IPS-18c (cell line): ENCODE data around the gene CCDC34.

Experiments used
- H3K4me3 ChIP-seq: 2 replicates; pipeline ENCODE4 v1.7.0; 2013; ENCODE audit warnings: low read depth, mild to moderate bottlenecking, low read length, moderate library complexity; ENCODE audit not compliant: insufficient read depth
- H3K9me3 ChIP-seq: one replicate; pipeline ENCODE4 v1.6.1; 2013; ENCODE audit warnings: mild to moderate bottlenecking, low read length, moderate library complexity; ENCODE audit not compliant: control insufficient read depth, insufficient read depth

Gene CCDC34

GRCh38 chr11:27375370-27375769, 12.4 kb upstream of the CCDC34 start:
- H3K4me3 ChIP-seq: no peak overlapping the region
- no peaks in the 10 kb centered on the region for H3K9me3 ChIP-seq

DNA sequence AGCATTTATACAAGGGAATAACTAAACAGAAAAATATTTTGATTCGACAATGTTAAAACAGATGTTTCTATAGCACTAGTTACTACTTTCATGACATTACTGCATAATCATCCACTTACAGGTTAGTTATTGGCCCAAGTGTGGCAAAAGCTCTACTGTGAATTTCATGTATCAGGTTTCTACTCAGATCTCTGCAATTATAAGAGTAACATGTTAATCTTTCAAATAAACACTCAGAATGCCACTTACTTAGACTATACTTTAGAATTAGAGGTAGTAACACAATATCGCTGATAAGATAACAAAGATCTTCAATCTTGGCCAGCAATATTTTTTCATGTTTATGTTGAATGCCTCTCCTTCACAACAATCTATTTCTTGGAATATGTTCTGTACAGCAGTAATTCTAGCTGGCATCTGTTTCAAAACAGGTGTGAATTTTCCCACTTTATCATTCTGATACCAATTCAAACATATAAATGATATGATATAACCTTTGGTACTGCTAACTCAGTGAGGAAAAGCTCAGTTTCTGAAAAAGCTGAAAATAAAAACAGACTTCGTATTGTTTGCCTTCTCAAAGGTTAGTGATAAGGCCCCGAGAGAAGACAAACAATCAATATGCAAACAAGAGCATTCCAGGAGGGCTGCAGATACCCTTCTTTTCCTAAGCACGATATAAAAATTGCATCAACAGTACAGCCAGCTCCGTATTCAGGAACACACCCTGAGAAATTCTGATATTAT, 11.0 kb upstream of the CCDC34 start:
- no peaks in the 10 kb centered on the region for H3K9me3 ChIP-seq
- no peak overlapping the region for H3K4me3 ChIP-seq

GRCh38 chr11:27373392-27373791, 10.4 kb upstream of the CCDC34 start:
- H3K4me3 ChIP-seq: no peak overlapping the region
- H3K9me3 ChIP-seq: no peaks in the 10 kb centered on the region

GRCh38 chr11:27372164-27372563, 9.1 kb upstream of the CCDC34 start:
- Histone ChIP-seq H3K9me3 (no peaks in the 10 kb centered on the region), H3K4me3 (no peak overlapping the region)

GRCh38 chr11:27371489-27371888, 8.5 kb upstream of the CCDC34 start:
- no peak overlapping the region for H3K4me3 ChIP-seq
- no peaks in the 10 kb centered on the region for H3K9me3 ChIP-seq

GRCh38 chr11:27370374-27370773, 7.4 kb upstream of the CCDC34 start:
- Histone ChIP-seq H3K4me3 (no peak overlapping the region), H3K9me3 (no peaks in the 10 kb centered on the region)

DNA sequence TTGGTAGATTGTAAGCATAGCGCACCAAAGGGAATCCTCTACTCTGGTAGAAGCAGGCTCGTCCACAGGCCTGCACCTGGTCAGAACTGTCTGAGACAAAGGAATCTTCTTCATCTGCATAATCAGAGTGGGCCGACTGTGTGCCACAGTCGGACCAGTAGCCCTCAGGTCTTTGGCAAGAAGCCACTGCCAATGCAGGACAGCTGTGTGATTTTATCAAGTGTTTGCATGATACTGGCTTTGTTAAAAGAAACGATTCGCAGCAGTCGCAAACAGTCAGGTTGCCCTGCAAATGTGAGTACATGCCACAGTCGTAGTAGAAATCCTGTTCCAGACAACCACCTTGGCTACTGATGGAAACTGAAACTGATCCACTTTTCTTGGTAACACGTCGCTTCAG, 4.9 kb upstream of the CCDC34 start:
- Histone ChIP-seq H3K4me3 (no peak overlapping the region), H3K9me3 (no peaks in the 10 kb centered on the region)

- Histone ChIP-seq H3K4me3 (peak overlapping the region; percentile 88), H3K9me3 (no peaks in the 10 kb centered on the region)
These were observed 632 bp upstream of the CCDC34 start for GRCh38 chr11:27363576-27364117.

- Histone ChIP-seq H3K9me3 (no peaks in the 10 kb centered on the region), H3K4me3 (peak overlapping the region; percentile 88)
These were observed 1.2 kb downstream of the CCDC34 start for GRCh38 chr11:27361649-27362431.

GRCh38 chr11:27358296-27358695, 4.7 kb downstream of the CCDC34 start:
- H3K4me3 ChIP-seq: no peak overlapping the region
- no peaks in the 10 kb centered on the region for H3K9me3 ChIP-seq

DNA sequence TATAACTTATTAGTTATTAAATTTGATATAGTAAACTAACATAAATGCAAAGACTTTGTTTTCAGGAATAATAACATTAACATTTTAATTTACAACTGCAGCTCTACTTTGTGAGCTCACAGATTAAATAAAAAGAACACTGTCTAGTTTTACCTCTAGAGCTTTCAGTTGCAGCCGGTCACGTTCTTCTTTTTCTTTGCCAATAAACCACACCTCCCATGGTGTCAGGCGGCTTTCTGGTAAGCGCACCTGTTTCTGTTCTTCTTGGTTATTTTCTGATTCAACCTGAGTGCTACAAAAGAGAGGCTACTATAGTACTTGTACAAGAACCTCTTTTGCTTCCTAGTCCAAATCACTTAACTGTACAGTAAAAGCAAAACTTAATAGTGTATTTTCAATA, 5.8 kb downstream of the CCDC34 start:
- no peak overlapping the region for H3K4me3 ChIP-seq

GRCh38 chr11:27356624-27357222, 6.3 kb downstream of the CCDC34 start:
- no peak overlapping the region for H3K4me3 ChIP-seq
- no peaks in the 10 kb centered on the region for H3K9me3 ChIP-seq

More for the DNA sequence above, 5.8 kb downstream of the CCDC34 start:
- H3K9me3 ChIP-seq: no peaks in the 10 kb centered on the region

GRCh38 chr11:27355575-27356104, 7.4 kb downstream of the CCDC34 start:
- H3K9me3 ChIP-seq: no peaks in the 10 kb centered on the region
- H3K4me3 ChIP-seq: no peak overlapping the region

DNA sequence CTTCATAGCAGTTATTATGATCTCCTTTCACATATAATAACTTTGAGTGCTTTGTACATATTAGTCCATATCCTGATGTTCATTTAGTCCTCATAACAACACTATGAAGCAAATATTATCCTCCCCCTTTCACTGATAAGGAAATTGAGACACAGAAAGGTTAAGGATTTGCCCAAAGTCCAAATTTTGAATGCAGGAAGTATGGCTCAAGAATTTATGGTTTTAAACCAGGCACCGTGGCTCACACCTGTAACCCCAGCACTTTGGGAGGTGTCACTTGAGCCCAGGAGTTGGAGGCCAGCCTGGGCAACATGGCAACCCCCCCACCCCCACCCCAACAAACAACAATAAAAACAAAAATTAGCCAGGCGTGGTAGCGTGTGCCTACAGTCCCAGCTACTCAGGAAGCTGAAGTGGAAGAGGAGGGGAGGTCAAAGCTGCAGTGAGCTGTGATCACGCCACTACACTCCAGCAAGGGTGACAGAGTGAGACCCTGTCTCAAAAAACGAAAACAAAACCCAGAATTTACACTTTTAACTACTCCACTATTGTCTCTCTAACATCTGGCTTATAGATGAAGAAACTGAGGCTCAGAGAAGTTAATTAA, 8.6 kb downstream of the CCDC34 start:
- no peaks in the 10 kb centered on the region for H3K9me3 ChIP-seq
- no peak overlapping the region for H3K4me3 ChIP-seq

GRCh38 chr11:27353593-27354358, 9.2 kb downstream of the CCDC34 start:
- Histone ChIP-seq H3K4me3 (no peak overlapping the region), H3K9me3 (no peaks in the 10 kb centered on the region)

- no peaks in the 10 kb centered on the region for H3K9me3 ChIP-seq
These were observed 10.2 kb downstream of the CCDC34 start for GRCh38 chr11:27352781-27353180.

DNA sequence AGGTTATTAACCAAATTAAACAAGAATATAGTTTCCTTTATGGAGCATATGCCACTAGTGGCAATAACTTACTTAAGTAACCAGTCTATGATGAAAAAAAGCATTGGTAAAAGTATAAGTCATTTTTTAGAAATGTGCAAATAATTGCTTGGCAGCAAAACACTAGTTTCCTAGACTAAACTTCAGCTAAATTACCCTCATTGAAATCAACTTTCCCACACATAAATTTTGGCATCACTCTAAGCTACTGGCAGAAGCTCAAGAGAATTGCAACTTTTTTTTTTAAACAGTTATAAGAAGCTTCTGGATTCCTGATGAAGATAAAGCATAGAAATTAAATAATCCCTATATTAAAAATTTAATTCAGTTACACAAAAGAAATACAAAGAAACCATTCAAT, 12.5 kb downstream of the CCDC34 start:
- no peak overlapping the region for H3K4me3 ChIP-seq
- no peaks in the 10 kb centered on the region for H3K9me3 ChIP-seq

More at GRCh38 chr11:27352781-27353180, 10.2 kb downstream of the CCDC34 start:
- no peak overlapping the region for H3K4me3 ChIP-seq
